Liver (tissue), 9 donors: ENCODE results near the gene NEIL3. TPM values are rescaled to one million over a fixed set of nuclear protein-coding genes. Genes with fewer than 3 reads are reported as not detected.

Experiments
- DNase-seq: peaks from one replicate; pipeline ENCODE4 v3.0.0-alpha.2; 2017; ENCODE audit warnings: low spot score
- H3K27ac ChIP-seq, 2 donors: one replicate each; pipeline ENCODE4 v1.7.0; 2013; ENCODE audit warnings: inconsistent platforms in 2 of 2, low read length in 2 of 2, control low read depth in 1 of 2, low read depth in 1 of 2, mild to moderate bottlenecking in 1 of 2
- H3K27me3 ChIP-seq, 4 donors: one replicate each; pipeline versions ENCODE4 v1.6.1 to v1.7.0; 2013; ENCODE audit warnings: low read length in 3 of 4, inconsistent platforms in 1 of 4, mild to moderate bottlenecking in 1 of 4, moderate library complexity in 1 of 4; ENCODE audit not compliant: control insufficient read depth in 4 of 4, insufficient read depth in 4 of 4
- H3K36me3 ChIP-seq, 4 donors: one replicate each; pipeline versions ENCODE4 v1.6.1 to v1.7.0; 2013; ENCODE audit warnings: low read length in 3 of 4, mild to moderate bottlenecking in 3 of 4, low read depth in 1 of 4, moderate library complexity in 1 of 4; ENCODE audit not compliant: control insufficient read depth in 4 of 4, insufficient read depth in 3 of 4
- H3K4me1 ChIP-seq, 4 donors: one replicate each; pipeline versions ENCODE4 v1.6.1 to v1.7.0; 2013; ENCODE audit warnings: low read length in 3 of 4, mild to moderate bottlenecking in 3 of 4, moderate library complexity in 1 of 4; ENCODE audit not compliant: control insufficient read depth in 4 of 4, insufficient read depth in 4 of 4
- H3K4me3 ChIP-seq, 3 donors: one replicate each; pipeline versions ENCODE4 v1.6.1 to v1.7.0; 2013; ENCODE audit warnings: low read length in 3 of 3, control low read depth in 1 of 3, low read depth in 1 of 3, mild to moderate bottlenecking in 1 of 3
- H3K9ac ChIP-seq, 2 donors: one replicate each; pipeline ENCODE4 v1.7.0; 2013; ENCODE audit warnings: low read length in 2 of 2, mild to moderate bottlenecking in 2 of 2, moderate library complexity in 2 of 2, control low read depth in 1 of 2, low read depth in 1 of 2
- H3K9me3 ChIP-seq, 4 donors: one replicate each; pipeline versions ENCODE4 v1.6.1 to v1.7.0; 2013; ENCODE audit warnings: low read length in 3 of 4; ENCODE audit not compliant: control insufficient read depth in 4 of 4
- EGR1 ChIP-seq, 2 donors: IDR thresholded peaks; 2 replicates each; pipeline ENCODE4 v1.6.1; 2016 to 2018; ENCODE audit warnings: antibody characterized with exemption in 2 of 2, low read depth in 2 of 2
- FOXA1 ChIP-seq: IDR thresholded peaks from 2 replicates; pipeline ENCODE4 v1.6.1; 2016; ENCODE audit warnings: antibody characterized with exemption
- FOXA2 ChIP-seq: IDR thresholded peaks from 2 replicates; pipeline ENCODE4 v1.6.1; 2016; ENCODE audit warnings: antibody characterized with exemption
- GABPA ChIP-seq, 2 donors: IDR thresholded peaks in 1 of 2; conservative IDR thresholded peaks in 1 of 2; 2 replicates each; pipeline ENCODE4 v1.6.1; 2016; ENCODE audit warnings: antibody characterized with exemption in 2 of 2, mild to moderate bottlenecking in 1 of 2, moderate library complexity in 1 of 2
- HNF4A ChIP-seq, 2 donors: conservative IDR thresholded peaks; 2 replicates each; pipeline ENCODE4 v1.6.1; 2016; ENCODE audit warnings: antibody characterized with exemption in 2 of 2, mild to moderate bottlenecking in 2 of 2
- HNF4G ChIP-seq: IDR thresholded peaks from 2 replicates; pipeline ENCODE4 v1.6.1; 2016; ENCODE audit warnings: antibody characterized with exemption
- JUND ChIP-seq, 2 donors: IDR thresholded peaks; 2 replicates each; pipeline ENCODE4 v1.6.1; 2016; ENCODE audit warnings: antibody characterized with exemption in 2 of 2
- NR2F2 ChIP-seq: IDR thresholded peaks from 2 replicates; pipeline ENCODE4 v1.6.1; 2016; ENCODE audit warnings: antibody characterized with exemption
- RAD21 ChIP-seq, 2 donors: IDR thresholded peaks; 2 replicates each; pipeline ENCODE4 v1.6.1; 2016; ENCODE audit warnings: antibody characterized with exemption in 2 of 2, mild to moderate bottlenecking in 2 of 2
- RXRA ChIP-seq, 2 donors: IDR thresholded peaks; 2 replicates each; pipeline ENCODE4 v1.6.1; 2017 to 2018; ENCODE audit warnings: antibody characterized with exemption in 2 of 2, mild to moderate bottlenecking in 1 of 2
- SP1 ChIP-seq: IDR thresholded peaks from 2 replicates; pipeline ENCODE4 v1.6.1; 2018; ENCODE audit warnings: antibody characterized with exemption, mild to moderate bottlenecking
- TAF1 ChIP-seq: conservative IDR thresholded peaks from 2 replicates; pipeline ENCODE4 v1.6.1; 2016; ENCODE audit warnings: antibody characterized with exemption, mild to moderate bottlenecking
- YY1 ChIP-seq: IDR thresholded peaks from 2 replicates; pipeline ENCODE4 v1.6.1; 2016; ENCODE audit warnings: antibody characterized with exemption, mild to moderate bottlenecking
- WGBS: extraction: QIAGEN DNeasy Blood & Tissue Kit; methylation state at CpG from one replicate; pipeline ENCODE4 v1.1.7; 2013; 5-methylcytosine and 5-hydroxymethylcytosine counted together
- polyA plus RNA-seq, 2 donors: library from polyadenylated mRNA; stranded (reverse) in 1 of 2; unstranded in 1 of 2; fragments of 200-250 nt in 1 of 2; fragments of >200 nt in 1 of 2; fragmentation: Nextera tagmentation in 1 of 2; extraction: Ambion mirVana in 1 of 2; gene quantifications; one replicate each; pipeline versions ENCODE4 v1.2.1 to v1.2.3, GENCODE V29; 2013 to 2015
- total RNA-seq, 2 donors: library from RNA; depleted of rRNA; stranded (reverse); fragments of >200 nt; gene quantifications; one replicate each; pipeline ENCODE4 v1.2.3, GENCODE V29; 2014
- TF ChIP-seq, protein P1 (sequence below): IDR thresholded peaks from 2 replicates; pipeline ENCODE4 v1.6.1; 2016; ENCODE audit warnings: antibody characterized with exemption, mild to moderate bottlenecking
- TF ChIP-seq, protein P2 (sequence below): IDR thresholded peaks from 2 replicates; pipeline ENCODE4 v1.6.1; 2016; ENCODE audit warnings: antibody characterized with exemption
- TF ChIP-seq, protein P3 (sequence below): IDR thresholded peaks from 2 replicates; pipeline ENCODE4 v1.6.1; 2016; ENCODE audit warnings: antibody characterized with exemption
- TF ChIP-seq, protein P4 (sequence below): IDR thresholded peaks from 2 replicates; pipeline ENCODE4 v1.6.1; 2016; ENCODE audit warnings: antibody characterized with exemption
- TF ChIP-seq, protein P5 (sequence below): fragments of 150-350 bp; IDR thresholded peaks from 2 replicates; pipeline ENCODE4 v1.5.1; 2017; ENCODE audit warnings: improper control_type of control experiment, low read depth, low read length; ENCODE audit not compliant: missing input control
- donor health status: healthy.
- donor health status: healthy.
- donor health status: healthy.
- donor health status: healthy.
- donor health status: healthy.

The NEIL3 gene
- total and polyA plus RNA-seq, 4 donors, result 0.07 to 11.0 (median 0.19) TPM

DNA sequence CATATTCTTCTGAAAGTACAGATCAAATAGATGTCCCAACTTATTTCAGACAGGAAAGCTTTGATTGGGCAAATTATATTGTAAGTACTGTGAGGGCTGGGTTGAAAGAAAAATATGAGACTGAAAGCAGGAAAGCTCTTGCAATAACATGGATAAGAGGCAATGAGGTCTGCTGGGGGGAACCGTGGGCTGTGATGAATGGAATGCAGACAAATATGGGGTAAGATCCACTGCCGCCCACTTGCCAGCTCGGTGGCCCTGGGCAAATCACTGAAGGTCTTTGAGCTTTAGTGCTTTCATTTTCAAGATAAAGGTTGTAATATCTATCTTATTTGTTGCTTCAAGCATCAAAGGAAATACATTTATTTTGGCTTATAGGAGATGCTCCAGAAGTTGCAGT is 81.6 kb downstream of the NEIL3 start (continued):
- TF ChIP-seq GABPA (IDR thresholded peaks at IDR 0.05 in 1 of 2, conservative IDR thresholded peaks at IDR 0.05 in 1 of 2) (no peak), FOXA1 (no peak), HNF4G (no peak), FOXA2 (no peak), HNF4A (conservative IDR thresholded peaks at IDR 0.05) (no peak)
- TF ChIP-seq, protein P1, sequence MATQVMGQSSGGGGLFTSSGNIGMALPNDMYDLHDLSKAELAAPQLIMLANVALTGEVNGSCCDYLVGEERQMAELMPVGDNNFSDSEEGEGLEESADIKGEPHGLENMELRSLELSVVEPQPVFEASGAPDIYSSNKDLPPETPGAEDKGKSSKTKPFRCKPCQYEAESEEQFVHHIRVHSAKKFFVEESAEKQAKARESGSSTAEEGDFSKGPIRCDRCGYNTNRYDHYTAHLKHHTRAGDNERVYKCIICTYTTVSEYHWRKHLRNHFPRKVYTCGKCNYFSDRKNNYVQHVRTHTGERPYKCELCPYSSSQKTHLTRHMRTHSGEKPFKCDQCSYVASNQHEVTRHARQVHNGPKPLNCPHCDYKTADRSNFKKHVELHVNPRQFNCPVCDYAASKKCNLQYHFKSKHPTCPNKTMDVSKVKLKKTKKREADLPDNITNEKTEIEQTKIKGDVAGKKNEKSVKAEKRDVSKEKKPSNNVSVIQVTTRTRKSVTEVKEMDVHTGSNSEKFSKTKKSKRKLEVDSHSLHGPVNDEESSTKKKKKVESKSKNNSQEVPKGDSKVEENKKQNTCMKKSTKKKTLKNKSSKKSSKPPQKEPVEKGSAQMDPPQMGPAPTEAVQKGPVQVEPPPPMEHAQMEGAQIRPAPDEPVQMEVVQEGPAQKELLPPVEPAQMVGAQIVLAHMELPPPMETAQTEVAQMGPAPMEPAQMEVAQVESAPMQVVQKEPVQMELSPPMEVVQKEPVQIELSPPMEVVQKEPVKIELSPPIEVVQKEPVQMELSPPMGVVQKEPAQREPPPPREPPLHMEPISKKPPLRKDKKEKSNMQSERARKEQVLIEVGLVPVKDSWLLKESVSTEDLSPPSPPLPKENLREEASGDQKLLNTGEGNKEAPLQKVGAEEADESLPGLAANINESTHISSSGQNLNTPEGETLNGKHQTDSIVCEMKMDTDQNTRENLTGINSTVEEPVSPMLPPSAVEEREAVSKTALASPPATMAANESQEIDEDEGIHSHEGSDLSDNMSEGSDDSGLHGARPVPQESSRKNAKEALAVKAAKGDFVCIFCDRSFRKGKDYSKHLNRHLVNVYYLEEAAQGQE, result no peak

DNA sequence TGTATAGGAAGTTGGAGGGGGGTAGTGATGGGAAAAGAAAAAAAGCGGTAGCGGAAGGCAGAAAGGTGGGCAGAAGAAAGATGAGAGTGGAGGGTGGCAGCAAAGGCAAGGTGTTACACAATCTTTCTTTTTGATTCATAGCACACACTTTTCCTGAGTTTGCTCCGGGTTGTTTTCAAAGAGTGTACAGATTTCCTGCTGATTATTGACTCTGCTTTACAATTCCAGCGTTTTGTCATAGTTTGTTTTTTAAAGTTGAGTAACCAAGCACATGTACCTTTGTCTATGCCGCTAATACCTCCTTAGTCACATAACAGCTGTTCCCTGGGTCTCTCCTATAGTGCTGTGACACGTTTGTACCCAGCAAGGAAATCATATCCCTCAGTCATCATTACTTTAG is 82.3 kb downstream of the NEIL3 start:
- peaks cover 0 to 10% (median 1%) of the 10 kb centered on the region in 4 donors for H3K4me1 ChIP-seq
- H3K9ac ChIP-seq, result no peak overlapping the region
- no peak overlapping the region for H3K4me3 ChIP-seq
- no peaks in the 10 kb centered on the region for H3K36me3 ChIP-seq
- peak overlapping the region in 1 of 2 donors; percentile 3 for H3K27ac ChIP-seq
- no peaks in the 10 kb centered on the region for H3K9me3 ChIP-seq
- 33% methylated on average over 6 of the region's 6 CpGs for WGBS
- no peaks in the 10 kb centered on the region for H3K27me3 ChIP-seq
- TF ChIP-seq SP1 (peak; percentile 61), HNF4G (no peak), FOXA1 (no peak), GABPA (IDR thresholded peaks at IDR 0.05 in 1 of 2, conservative IDR thresholded peaks at IDR 0.05 in 1 of 2) (no peak), YY1 (peak; percentile 33), RXRA (IDR thresholded peaks at IDR 0.05) (peak in 1 of 2 donors; percentile 44), FOXA2 (peak; percentile 65), NR2F2 (no peak), TAF1 (no peak), EGR1 (IDR thresholded peaks at IDR 0.05; ENCODE audit: low read depth in 2 of 2) (no peak), RAD21 (IDR thresholded peaks at IDR 0.05) (peak; percentile 34), JUND (IDR thresholded peaks at IDR 0.05) (peak; percentile 20 to 44), HNF4A (conservative IDR thresholded peaks at IDR 0.05) (peak; percentile 37 to 47)
- TF ChIP-seq, protein P2, sequence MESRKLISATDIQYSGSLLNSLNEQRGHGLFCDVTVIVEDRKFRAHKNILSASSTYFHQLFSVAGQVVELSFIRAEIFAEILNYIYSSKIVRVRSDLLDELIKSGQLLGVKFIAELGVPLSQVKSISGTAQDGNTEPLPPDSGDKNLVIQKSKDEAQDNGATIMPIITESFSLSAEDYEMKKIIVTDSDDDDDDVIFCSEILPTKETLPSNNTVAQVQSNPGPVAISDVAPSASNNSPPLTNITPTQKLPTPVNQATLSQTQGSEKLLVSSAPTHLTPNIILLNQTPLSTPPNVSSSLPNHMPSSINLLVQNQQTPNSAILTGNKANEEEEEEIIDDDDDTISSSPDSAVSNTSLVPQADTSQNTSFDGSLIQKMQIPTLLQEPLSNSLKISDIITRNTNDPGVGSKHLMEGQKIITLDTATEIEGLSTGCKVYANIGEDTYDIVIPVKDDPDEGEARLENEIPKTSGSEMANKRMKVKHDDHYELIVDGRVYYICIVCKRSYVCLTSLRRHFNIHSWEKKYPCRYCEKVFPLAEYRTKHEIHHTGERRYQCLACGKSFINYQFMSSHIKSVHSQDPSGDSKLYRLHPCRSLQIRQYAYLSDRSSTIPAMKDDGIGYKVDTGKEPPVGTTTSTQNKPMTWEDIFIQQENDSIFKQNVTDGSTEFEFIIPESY, result peak; percentile 62
- TF ChIP-seq, protein P1, result peak; percentile 25
- TF ChIP-seq, protein P3, sequence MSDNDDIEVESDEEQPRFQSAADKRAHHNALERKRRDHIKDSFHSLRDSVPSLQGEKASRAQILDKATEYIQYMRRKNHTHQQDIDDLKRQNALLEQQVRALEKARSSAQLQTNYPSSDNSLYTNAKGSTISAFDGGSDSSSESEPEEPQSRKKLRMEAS, result peak; percentile 62
- TF ChIP-seq, protein P4, sequence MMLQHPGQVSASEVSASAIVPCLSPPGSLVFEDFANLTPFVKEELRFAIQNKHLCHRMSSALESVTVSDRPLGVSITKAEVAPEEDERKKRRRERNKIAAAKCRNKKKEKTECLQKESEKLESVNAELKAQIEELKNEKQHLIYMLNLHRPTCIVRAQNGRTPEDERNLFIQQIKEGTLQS, result no peak
- TF ChIP-seq, protein P5, sequence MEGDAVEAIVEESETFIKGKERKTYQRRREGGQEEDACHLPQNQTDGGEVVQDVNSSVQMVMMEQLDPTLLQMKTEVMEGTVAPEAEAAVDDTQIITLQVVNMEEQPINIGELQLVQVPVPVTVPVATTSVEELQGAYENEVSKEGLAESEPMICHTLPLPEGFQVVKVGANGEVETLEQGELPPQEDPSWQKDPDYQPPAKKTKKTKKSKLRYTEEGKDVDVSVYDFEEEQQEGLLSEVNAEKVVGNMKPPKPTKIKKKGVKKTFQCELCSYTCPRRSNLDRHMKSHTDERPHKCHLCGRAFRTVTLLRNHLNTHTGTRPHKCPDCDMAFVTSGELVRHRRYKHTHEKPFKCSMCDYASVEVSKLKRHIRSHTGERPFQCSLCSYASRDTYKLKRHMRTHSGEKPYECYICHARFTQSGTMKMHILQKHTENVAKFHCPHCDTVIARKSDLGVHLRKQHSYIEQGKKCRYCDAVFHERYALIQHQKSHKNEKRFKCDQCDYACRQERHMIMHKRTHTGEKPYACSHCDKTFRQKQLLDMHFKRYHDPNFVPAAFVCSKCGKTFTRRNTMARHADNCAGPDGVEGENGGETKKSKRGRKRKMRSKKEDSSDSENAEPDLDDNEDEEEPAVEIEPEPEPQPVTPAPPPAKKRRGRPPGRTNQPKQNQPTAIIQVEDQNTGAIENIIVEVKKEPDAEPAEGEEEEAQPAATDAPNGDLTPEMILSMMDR, result no peak
- DNase-seq, result no peak
